Gastrocnemius medialis (tissue), 4 donors: ENCODE measurements around the gene RBCK1.

Source experiments
- POLR2A ChIP-seq, 2 donors: fragments of 450-650 bp; IDR thresholded peaks; one replicate each; pipeline ENCODE4 v1.6.1; 2017; ENCODE audit warnings: antibody characterized with exemption in 2 of 2, mild to moderate bottlenecking in 2 of 2, moderate library complexity in 2 of 2
- TF ChIP-seq, protein P1 (sequence below), 5 experiments: fragments of 450-650 bp in 3 of 5; fragments of 200-600 bp in 2 of 5; sonication (generic) in 2 of 5; IDR thresholded peaks in 4 of 5; conservative IDR thresholded peaks in 1 of 5; 1 replicate in 4 of 5; 2 replicates in 1 of 5; pipeline ENCODE4 v1.5.1; 2016 to 2019; ENCODE audit warnings: antibody characterized with exemption in 5 of 5, mild to moderate bottlenecking in 3 of 5, moderate library complexity in 3 of 5

DNA sequence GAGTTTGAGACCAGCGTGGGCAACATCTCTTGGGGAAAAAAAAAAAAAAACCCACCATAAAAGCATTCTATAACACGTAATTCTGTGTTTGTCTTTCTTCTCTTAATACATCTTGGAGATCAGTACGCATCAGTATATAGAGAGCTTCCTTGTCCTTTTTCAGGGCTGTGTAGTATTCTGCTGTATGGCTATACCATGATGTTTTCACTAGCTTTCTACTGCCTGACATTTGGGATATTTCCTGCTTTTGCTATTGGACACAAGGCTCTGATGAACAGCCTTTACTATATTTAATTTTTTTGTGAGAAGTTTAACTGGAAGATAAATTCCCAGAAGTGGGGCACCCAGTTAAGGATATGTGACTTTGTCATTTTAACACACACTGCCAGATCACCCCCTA, 20.6 kb upstream of the RBCK1 start:
- TF ChIP-seq, protein P1, sequence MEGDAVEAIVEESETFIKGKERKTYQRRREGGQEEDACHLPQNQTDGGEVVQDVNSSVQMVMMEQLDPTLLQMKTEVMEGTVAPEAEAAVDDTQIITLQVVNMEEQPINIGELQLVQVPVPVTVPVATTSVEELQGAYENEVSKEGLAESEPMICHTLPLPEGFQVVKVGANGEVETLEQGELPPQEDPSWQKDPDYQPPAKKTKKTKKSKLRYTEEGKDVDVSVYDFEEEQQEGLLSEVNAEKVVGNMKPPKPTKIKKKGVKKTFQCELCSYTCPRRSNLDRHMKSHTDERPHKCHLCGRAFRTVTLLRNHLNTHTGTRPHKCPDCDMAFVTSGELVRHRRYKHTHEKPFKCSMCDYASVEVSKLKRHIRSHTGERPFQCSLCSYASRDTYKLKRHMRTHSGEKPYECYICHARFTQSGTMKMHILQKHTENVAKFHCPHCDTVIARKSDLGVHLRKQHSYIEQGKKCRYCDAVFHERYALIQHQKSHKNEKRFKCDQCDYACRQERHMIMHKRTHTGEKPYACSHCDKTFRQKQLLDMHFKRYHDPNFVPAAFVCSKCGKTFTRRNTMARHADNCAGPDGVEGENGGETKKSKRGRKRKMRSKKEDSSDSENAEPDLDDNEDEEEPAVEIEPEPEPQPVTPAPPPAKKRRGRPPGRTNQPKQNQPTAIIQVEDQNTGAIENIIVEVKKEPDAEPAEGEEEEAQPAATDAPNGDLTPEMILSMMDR (IDR thresholded peaks at IDR 0.05 in 4 of 5, conservative IDR thresholded peaks at IDR 0.05 in 1 of 5), result no peak
- no peak for TF ChIP-seq POLR2A (IDR thresholded peaks at IDR 0.05)
